GM12874 (cell line): ENCODE measurements around the gene ARHGAP22.

Experiments
- CTCF ChIP-seq: IDR thresholded peaks from 2 replicates; pipeline ENCODE4 v1.5.1; 2011; ENCODE audit warnings: low read depth, mild to moderate bottlenecking, control low read depth, low read length, moderate library complexity; ENCODE audit not compliant: insufficient read depth

Gene ARHGAP22

GRCh38 chr10:48497780-48498770 is 106.8 kb downstream of the ARHGAP22 start:
- no peak for TF ChIP-seq CTCF

- TF ChIP-seq CTCF: no peak
Observed at GRCh38 chr10:48496831-48497779, 107.8 kb downstream of the ARHGAP22 start.

DNA sequence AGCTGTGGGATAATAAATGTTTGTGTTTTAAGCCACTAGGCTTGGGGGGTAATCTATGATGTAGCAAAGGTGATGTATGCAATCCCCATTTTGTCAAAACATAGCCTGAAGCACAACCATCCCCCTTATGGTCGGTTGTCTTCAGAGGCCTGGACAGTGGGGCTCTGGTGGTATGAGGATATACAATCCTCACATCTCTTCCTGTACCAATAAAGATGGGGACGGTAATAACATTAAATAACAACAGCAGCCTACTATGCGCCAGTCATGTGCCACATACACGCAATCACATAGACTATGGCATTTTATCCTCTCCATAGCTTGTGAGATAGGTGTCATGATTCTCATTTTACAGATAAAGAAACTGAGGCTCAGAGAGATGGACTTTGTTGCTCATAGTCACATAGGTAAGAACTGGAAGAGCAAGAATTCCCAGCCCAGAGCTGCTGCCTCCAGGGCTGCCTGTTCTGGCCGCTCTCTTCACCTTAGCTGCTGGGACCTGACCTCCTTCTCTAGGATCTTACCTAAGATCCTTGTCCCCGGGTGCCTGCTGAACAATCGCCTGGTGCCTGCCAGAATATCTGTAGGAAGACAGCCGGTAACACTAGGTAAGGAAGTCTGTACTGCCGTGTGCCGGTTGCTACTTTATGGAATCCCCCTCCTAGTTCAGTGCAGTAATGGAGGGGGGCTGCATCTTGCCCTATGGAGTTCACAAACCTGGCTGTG is 108.6 kb downstream of the ARHGAP22 start:
- TF ChIP-seq CTCF: no peak

GRCh38 chr10:48495282-48496045 is 109.4 kb downstream of the ARHGAP22 start:
- TF ChIP-seq CTCF: no peak

DNA sequence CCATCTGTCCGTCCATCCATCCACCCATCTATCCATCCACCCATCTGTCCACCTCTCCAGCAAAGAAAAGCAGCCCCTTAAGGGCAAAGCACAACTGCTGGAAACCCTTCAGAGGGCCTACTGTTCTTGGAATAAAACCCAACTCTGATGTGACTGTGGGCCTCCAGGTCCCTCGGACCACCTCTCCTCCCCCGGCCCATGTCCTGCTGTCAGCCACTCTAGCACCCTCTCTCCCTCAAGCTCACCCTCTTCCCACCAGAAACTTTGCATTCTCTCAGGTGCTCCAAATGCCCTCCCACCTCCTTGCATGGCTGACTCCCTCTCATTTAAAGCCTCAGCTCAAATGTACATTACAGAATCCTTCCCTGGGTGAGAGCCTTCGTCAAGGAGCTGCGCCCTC is 110.3 kb downstream of the ARHGAP22 start:
- TF ChIP-seq CTCF: no peak

DNA sequence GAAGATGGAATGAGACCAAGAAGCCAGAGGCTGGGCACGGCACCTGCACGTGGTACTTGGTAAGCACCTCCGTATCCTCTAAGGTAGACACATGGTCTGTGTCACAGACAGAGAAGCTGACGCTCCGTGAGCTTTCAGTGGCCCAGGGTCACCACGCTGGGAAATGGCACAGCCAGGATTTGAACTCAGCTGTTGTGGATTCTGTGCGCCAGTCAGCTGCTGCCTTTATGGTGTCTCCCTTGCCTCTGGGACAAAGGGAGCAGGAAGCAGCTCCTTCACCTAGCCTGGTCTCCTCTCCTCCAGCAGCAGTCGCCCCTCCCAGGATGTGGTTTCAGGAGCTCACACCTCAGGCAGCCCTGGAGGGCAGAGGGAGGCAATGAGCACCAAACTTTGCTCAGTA is 110.8 kb downstream of the ARHGAP22 start:
- no peak for TF ChIP-seq CTCF
